GM21825 (cell line): Measurements from ENCODE around the gene ISL2.

ENCODE experiments used
- ATAC-seq: cut with Tn5 transposase; IDR thresholded peaks from one replicate; pipeline ENCODE4 v1.9.1; 2021; ENCODE audit warnings: mild to moderate bottlenecking, moderate library complexity; ENCODE audit not compliant: unreplicated experiment

Gene ISL2

GRCh38 chr15:76327191-76328105 is 9.1 kb upstream of the ISL2 start:
- no peak for ATAC-seq

- ATAC-seq, result no peak
These were observed 8.4 kb upstream of the ISL2 start for GRCh38 chr15:76328106-76328696.

DNA sequence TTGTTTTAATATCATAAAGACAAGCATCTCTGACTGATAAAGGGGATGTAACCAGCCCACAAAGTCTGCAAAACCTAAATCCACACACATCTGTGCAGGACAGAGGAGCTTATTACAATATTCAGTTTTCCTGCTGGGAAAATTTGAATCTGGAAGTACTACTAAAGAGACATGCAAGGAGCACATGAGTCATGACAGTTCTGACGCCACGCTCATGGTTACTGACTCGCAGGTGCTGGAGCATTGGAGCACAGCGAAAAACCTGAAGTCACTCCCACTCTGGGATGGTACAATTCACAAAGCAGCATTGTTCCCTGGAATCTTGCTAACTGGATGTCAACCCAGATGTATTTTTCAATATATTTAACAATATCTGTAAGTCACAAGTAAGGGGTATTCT is 7.6 kb upstream of the ISL2 start:
- ATAC-seq, result no peak

DNA sequence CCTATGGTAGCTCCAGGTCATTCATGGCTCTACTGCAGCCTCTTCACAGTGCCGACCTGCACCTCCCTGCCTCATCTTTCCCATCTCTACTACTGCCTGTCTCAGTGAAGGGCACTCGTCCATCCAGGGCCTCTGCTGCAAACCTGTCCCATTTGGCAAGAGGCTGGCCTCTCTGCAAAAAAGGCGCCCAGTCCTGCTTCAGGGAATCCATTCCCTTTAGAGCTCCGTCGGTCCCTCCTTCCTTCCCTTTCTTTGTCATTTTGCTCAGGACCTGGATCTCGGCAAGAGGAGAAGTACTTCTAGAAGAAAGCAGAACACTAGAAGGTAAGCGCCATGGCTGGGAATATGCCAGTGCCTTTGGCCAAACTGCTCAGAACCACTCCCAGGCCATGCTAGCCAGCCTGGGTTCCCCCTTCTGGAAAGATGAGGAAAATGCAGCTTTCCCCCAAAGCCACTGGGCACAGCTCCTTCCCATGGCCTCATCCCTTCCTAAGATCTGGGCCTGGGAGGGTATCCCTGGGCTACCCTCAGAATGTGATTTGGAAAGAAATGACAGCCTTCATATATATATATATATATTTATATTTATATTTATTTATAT is 6.4 kb upstream of the ISL2 start:
- no peak for ATAC-seq

- ATAC-seq, result no peak
These were observed 3.8 kb upstream of the ISL2 start for GRCh38 chr15:76332796-76333195.

GRCh38 chr15:76333309-76333708 is 3.3 kb upstream of the ISL2 start:
- ATAC-seq, result no peak

GRCh38 chr15:76333720-76334437 is 2.7 kb upstream of the ISL2 start:
- no peak for ATAC-seq

GRCh38 chr15:76334438-76335306 is 1.9 kb upstream of the ISL2 start:
- no peak for ATAC-seq

- no peak for ATAC-seq
These were observed 993 bp upstream of the ISL2 start for GRCh38 chr15:76335307-76336253.

GRCh38 chr15:76337059-76337695 is 604 bp downstream of the ISL2 start:
- ATAC-seq, result no peak

DNA sequence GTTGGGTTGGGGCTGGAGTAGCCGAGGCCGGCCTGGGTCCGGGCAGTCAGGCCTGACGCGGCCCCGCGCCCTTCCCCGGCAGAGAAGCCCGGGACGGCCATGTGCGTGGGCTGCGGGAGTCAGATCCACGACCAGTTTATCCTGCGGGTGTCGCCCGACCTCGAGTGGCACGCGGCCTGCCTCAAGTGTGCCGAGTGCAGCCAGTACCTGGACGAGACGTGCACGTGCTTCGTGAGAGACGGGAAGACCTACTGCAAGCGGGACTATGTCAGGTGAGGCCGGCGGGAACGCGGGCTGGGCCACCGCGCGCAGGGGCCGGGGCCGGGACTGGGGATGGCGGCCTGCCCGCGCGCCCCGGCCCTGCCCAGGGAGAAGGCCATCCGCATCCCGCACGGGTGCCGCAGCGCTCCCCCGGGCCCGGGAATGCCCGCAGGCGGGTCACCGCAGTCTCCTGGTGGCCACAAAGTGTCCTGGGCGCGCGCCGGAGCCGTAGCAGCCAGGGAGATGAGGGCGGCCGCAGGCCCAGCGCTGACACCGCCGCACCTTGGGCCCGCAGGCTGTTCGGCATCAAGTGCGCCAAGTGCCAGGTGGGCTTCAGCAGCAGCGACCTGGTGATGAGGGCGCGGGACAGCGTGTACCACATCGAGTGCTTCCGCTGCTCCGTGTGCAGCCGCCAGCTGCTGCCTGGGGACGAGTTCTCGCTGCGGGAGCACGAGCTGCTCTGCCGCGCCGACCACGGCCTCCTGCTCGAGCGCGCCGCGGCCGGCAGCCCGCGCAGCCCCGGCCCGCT is 1.3 kb downstream of the ISL2 start:
- ATAC-seq, result no peak

DNA sequence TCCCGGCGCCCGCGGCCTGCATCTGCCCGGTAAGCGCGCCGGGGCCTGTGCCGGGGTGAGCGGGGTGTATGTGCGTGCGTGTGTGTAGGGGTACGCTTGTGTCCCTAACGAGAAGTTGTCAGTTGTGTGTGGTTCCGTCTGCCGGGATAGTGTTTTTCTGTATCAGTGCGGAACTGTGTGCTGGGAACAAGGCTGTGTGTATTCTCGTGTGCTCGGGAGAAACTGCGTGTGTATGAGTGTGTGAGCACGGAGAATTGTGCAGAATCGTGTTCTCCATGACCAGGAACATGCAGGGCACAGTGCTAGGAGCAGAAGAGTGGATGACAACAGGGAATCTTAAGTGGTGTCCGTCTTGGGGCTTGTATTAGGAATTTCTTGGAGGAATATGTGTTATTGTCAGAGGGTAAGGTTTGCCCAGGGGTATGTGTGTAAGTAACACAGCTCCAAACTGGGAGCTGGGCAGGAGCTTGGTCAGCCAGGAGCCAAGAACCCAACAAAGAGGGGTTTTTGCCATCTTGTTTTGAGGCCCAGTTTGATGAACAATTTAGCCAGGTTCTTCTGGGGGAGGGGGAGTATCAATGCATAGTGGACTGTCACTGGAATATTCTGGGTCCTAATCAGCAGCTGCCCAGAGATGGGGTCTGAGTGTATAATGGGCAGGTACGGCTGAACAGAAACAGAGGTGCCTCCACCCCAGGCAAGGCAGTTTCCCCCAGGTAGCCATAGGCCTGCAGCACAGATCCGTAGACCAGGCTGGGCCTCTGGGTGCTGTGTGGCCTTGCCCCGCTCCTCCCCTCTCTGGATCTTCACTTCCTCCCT is 2.1 kb downstream of the ISL2 start:
- no peak for ATAC-seq

- no peak for ATAC-seq
These were observed 3.0 kb downstream of the ISL2 start for GRCh38 chr15:76339305-76340197.

- no peak for ATAC-seq
These were observed 3.7 kb downstream of the ISL2 start for GRCh38 chr15:76340198-76340802.

- ATAC-seq, result no peak
These were observed 4.3 kb downstream of the ISL2 start for GRCh38 chr15:76340803-76341365.
